Endothelial cell of umbilical vein (primary cell): ENCODE results near the gene NOXA1.

Source experiments
- CTCF ChIP-seq, 2 donors: IDR thresholded peaks; 1 replicate in 1 of 2; 2 replicates in 1 of 2; pipeline ENCODE4 v1.5.1; 2011; ENCODE audit warnings: low read length in 2 of 2, mild to moderate bottlenecking in 2 of 2, moderate library complexity in 2 of 2, control low read depth in 1 of 2, inconsistent platforms in 1 of 2, low read depth in 1 of 2; ENCODE audit not compliant: insufficient read depth in 1 of 2; ENCODE audit errors: extremely low read depth in 1 of 2
- MAX ChIP-seq: IDR thresholded peaks from 2 replicates; pipeline ENCODE4 v1.6.1; 2011; ENCODE audit not compliant: insufficient read depth, insufficient read length
- MYC ChIP-seq: IDR thresholded peaks from one replicate; pipeline ENCODE4 v1.6.1; 2011; ENCODE audit warnings: mild to moderate bottlenecking, low read depth, low read length
- POLR2A ChIP-seq: IDR thresholded peaks from 2 replicates; pipeline ENCODE4 v1.6.1; 2012; ENCODE audit warnings: low read depth, mild to moderate bottlenecking, control low read depth, low read length
- POLR2AphosphoS5 ChIP-seq: IDR thresholded peaks from 2 replicates; pipeline ENCODE4 v1.6.1; 2012; ENCODE audit warnings: low read depth, mild to moderate bottlenecking, control low read depth, low read length, moderate library complexity; ENCODE audit not compliant: insufficient read depth

- TF ChIP-seq CTCF (IDR thresholded peaks at IDR 0.05; ENCODE audit: extremely low read depth in 1 of 2, insufficient read depth in 1 of 2, low read depth in 1 of 2, low read length in 2 of 2) (no peak), MAX (no peak), POLR2A (no peak), POLR2AphosphoS5 (no peak), MYC (no peak)
Observed at GRCh38 chr9:137449081-137449844, 26.1 kb downstream of the NOXA1 start.
